Chondrocyte (in vitro differentiated cells): Measurements from ENCODE around the gene ANKFN1. TPM values are rescaled to one million over a fixed set of nuclear protein-coding genes. Genes with fewer than 3 reads are reported as not detected.

Source experiments
- DNase-seq: peaks from one replicate; pipeline ENCODE4 v3.0.0; 2021; ENCODE audit warnings: mixed read lengths, low spot score
- H3K27ac Mint-ChIP-seq: one replicate; pipeline ENCODE4 v1.8.0; 2021; ENCODE audit warnings: mild to moderate bottlenecking, moderate library complexity, mixed read lengths; ENCODE audit not compliant: unreplicated experiment
- H3K27me3 Mint-ChIP-seq: 2 replicates; pipeline ENCODE4 v1.8.0; 2021; ENCODE audit warnings: low read depth, mixed read lengths
- H3K36me3 Mint-ChIP-seq: 2 replicates; pipeline ENCODE4 v1.8.0; 2021; ENCODE audit warnings: low read depth, mixed read lengths
- H3K4me1 Mint-ChIP-seq: 2 replicates; pipeline ENCODE4 v1.8.0; 2021; ENCODE audit warnings: low read depth, mild to moderate bottlenecking, mixed read lengths
- H3K4me3 Mint-ChIP-seq: one replicate; pipeline ENCODE4 v1.8.0; 2021; ENCODE audit warnings: mild to moderate bottlenecking, moderate library complexity, mixed read lengths; ENCODE audit not compliant: unreplicated experiment
- H3K9me3 Mint-ChIP-seq: 2 replicates; pipeline ENCODE4 v1.8.0; 2021; ENCODE audit warnings: low read depth, mixed read lengths
- CTCF ChIP-seq: fragments of 200-600 bp; sonication (generic); IDR thresholded peaks from 2 replicates; pipeline ENCODE4 v1.5.0; 2021; ENCODE audit warnings: antibody characterized with exemption, mild to moderate bottlenecking, moderate library complexity
- total RNA-seq: library from RNA; stranded (reverse); gene quantifications from 3 replicates; pipeline ENCODE4 v1.2.1, GENCODE V29; 2021

ANKFN1 gene
- total RNA-seq, 1 donor from 2014 or later = not detected

- Mint-ChIP-seq H3K27me3 (peaks cover 9% of the 10 kb centered on the region), H3K4me3 (no peak overlapping the region), H3K36me3 (no peaks in the 10 kb centered on the region), H3K9me3 (no peaks in the 10 kb centered on the region), H3K27ac (no peak overlapping the region), H3K4me1 (no peaks in the 10 kb centered on the region)
- TF ChIP-seq CTCF = no peak
- DNase-seq = no peak
Observed at GRCh38 chr17:56111706-56112485, 41.4 kb upstream of the ANKFN1 start.

- Mint-ChIP-seq H3K27me3 (peaks cover 9% of the 10 kb centered on the region), H3K9me3 (no peaks in the 10 kb centered on the region), H3K36me3 (no peaks in the 10 kb centered on the region), H3K27ac (no peak overlapping the region), H3K4me3 (no peak overlapping the region), H3K4me1 (no peaks in the 10 kb centered on the region)
- no peak for DNase-seq
- TF ChIP-seq CTCF = no peak
Observed at GRCh38 chr17:56113486-56113885, 39.8 kb upstream of the ANKFN1 start.

GRCh38 chr17:56114469-56114868 is 38.8 kb upstream of the ANKFN1 start:
- no peaks in the 10 kb centered on the region for H3K36me3 Mint-ChIP-seq
- H3K4me1 Mint-ChIP-seq = no peaks in the 10 kb centered on the region
- DNase-seq = no peak
- no peak overlapping the region for H3K27ac Mint-ChIP-seq
- peaks cover 6% of the 10 kb centered on the region for H3K27me3 Mint-ChIP-seq
- no peak overlapping the region for H3K4me3 Mint-ChIP-seq
- TF ChIP-seq CTCF = no peak
- H3K9me3 Mint-ChIP-seq = no peaks in the 10 kb centered on the region

GRCh38 chr17:56119191-56119590 is 34.1 kb upstream of the ANKFN1 start:
- Mint-ChIP-seq H3K27ac (no peak overlapping the region), H3K27me3 (peaks cover 3% of the 10 kb centered on the region), H3K4me3 (no peak overlapping the region), H3K36me3 (no peaks in the 10 kb centered on the region), H3K4me1 (no peaks in the 10 kb centered on the region), H3K9me3 (no peaks in the 10 kb centered on the region)
- no peak for DNase-seq
- TF ChIP-seq CTCF = no peak

GRCh38 chr17:56119936-56120335 is 33.3 kb upstream of the ANKFN1 start:
- DNase-seq = no peak
- Mint-ChIP-seq H3K4me3 (no peak overlapping the region), H3K27me3 (peaks cover 3% of the 10 kb centered on the region), H3K27ac (no peak overlapping the region), H3K4me1 (no peaks in the 10 kb centered on the region), H3K9me3 (no peaks in the 10 kb centered on the region), H3K36me3 (no peaks in the 10 kb centered on the region)
- TF ChIP-seq CTCF = no peak
